ENCODE results near the gene TM9SF3.

DNA sequence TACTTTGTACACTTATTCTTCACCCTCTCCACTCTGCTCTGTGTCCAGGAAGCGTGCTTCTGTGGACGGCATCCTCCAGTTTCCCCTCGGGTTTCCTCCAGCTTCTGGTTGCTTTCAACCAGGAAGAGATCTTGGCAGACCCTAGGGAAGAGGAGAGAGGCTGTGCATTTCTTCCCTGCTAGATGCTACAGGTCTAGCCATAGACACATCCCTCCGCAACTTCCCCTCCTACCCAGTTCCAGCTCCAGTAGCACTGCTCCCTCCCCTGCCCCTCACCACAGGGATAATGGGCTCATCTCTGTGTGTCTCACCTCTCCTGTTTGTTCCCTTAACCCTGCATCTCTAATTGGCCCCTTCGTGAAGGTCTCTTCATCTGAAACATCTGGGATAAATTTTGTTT is 89.4 kb downstream of the TM9SF3 start:
- TF ChIP-seq YY1 (IDR thresholded peaks at IDR 0.05; ENCODE audit: insufficient read depth, insufficient read length), result no peak
- TF ChIP-seq ZNF274 (IDR thresholded peaks at IDR 0.05; ENCODE audit: low read depth, low read length), result no peak
- TF ChIP-seq SUZ12 (IDR thresholded peaks at IDR 0.05; ENCODE audit: extremely low read depth, insufficient read depth, insufficient read length), result no peak

All from NT2/D1 (cell line).